IPS DF 4.7 (cell line): ENCODE measurements around the gene NUDT15.
"Not testable (repeated sequence)": the region's sequence is repeated elsewhere in the genome, so short reads cannot be mapped to it uniquely, and the experiment has no call there.

Experiments
- DNase-seq: peaks from one replicate; pipeline ENCODE4 v3.0.0-alpha.2; 2013; ENCODE audit warnings: low spot score; ENCODE audit errors: extremely low read depth

NUDT15 gene

DNA sequence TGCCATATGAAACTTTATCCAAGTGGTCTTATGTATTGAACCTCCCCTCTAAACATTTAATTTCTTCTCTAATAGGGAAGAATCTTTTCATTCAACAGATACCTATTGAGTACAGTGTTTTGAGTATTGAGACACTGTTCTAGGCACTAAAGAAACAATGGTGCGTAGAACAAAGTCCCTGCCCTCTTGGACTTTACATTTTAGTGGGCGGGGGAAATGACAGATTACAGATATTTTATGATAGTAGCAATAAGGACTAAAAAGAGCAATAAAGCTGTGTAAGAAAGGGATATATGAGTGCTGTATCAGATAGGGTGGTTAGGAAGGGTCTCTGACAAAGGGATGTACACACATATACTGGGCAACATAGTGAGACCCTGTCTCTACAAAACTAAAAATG lies 5.4 kb downstream of the NUDT15 start:
- no peak for DNase-seq

- DNase-seq, result no peak
These were observed 6.4 kb downstream of the NUDT15 start for GRCh38 chr13:48043789-48044503.

GRCh38 chr13:48050550-48050949 lies 13.0 kb downstream of the NUDT15 start:
- DNase-seq, result no peak

DNA sequence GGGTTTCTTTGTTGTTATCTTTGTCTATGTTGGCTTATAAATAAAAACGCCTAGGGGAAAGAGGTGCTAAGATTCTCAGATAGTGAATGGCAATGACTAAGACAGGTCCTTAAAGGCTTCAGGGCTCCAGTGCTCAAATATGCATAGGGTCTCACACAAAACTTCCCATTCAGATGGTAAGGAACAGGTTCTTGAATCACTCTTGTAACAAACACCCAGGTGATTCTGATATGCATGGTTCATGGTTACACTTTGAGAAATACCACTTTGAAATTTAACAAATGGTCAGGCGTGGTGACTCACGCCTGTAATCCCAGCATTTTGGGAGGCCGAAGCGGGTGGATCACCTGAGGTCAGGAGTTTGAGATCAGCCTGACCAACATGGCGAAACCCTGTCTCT lies 17.1 kb downstream of the NUDT15 start:
- no peak for DNase-seq

GRCh38 chr13:48055712-48056111 lies 18.2 kb downstream of the NUDT15 start:
- no peak for DNase-seq

DNA sequence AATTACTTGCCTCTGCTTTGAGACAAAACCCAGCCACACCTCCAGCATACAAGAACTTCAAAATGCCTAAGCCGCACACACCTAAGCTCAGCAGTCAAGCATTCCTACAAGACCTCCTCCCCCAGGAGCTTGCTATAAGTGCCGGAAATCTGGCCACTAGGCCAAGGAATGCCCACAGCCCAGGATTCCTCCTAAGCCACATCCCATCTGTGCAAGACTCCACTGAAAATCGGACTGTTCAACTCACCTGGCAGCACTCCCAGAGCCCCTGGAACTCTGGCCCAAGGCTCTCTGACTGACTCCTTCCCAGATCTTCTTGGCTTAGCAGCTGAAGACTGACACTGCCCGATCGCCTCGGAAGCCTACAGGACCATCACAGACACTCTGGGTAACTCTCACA lies 21.0 kb downstream of the NUDT15 start:
- not testable (repeated sequence) for DNase-seq

DNA sequence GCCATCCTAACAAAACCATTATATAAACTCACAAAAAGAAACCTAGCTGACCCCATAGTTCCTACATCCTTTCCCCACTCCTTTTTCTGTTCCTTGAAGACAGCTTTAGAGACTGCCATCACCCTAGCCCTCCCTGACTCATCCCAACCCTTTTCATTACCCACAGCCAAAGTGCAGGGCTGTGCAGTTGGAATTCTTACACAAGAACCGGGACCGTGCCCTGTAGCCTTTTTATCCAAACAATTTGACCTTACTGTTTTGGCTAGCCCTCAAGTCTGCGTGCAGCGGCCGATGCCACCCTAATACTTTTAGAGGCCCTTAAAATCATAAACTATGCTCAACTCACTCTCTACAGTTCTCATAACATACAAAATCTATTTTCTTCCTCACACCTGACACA lies 22.4 kb downstream of the NUDT15 start:
- not testable (repeated sequence) for DNase-seq

DNA sequence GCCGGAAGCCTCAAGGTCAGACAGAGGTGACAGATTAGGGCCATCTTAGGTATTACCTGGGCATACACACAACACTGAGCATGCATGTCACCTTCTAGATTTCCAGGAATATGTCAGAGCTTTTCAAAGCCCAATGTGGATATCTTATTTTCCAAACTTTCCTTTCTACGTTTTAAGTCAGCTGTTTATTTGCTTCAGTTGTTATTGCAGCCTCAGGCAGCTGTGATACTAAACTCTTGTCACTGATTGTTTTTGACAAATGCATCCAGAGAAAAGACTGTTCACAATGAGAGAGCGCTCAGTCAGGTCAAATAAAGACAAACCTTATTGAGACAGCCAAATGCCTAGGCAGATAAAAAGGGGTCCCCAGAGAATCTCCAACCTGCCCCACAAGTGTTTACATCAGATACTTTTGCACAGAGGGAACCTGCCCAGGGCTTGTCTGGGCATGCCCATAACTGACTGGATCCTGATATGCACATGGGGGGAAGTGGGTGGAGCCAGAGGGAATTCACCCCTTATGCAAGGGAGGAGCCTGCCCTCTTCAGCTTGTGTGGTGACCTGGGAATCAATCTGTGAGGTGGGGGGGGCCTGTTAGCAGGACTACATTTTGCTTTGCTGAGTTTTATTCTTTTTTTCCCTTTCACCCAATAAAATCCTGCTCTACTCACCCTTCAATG lies 28.9 kb downstream of the NUDT15 start:
- no peak for DNase-seq

- no peak for DNase-seq
These were observed 30.5 kb downstream of the NUDT15 start for GRCh38 chr13:48068036-48068435.

- DNase-seq, result no peak
These were observed 31.4 kb downstream of the NUDT15 start for GRCh38 chr13:48068952-48069351.

DNA sequence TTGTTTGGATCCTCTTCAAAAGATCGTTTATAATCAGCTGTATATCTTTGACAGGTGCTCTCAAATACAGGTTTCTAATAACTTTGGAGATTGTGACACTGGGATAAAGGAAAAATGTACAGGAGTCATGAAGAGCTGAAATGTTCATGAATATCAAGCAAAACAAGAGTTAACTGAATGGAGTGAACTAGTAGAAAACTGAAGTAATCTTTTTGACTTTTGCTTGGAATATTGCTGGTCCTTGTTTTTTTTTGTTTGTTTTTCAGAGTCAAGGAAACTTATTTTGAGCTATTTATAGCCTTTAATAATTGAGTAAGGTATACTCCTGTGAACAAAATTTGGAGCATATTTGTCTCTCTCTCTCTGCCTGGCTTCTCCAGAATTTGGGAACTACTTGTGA lies 32.0 kb downstream of the NUDT15 start:
- DNase-seq, result no peak

DNA sequence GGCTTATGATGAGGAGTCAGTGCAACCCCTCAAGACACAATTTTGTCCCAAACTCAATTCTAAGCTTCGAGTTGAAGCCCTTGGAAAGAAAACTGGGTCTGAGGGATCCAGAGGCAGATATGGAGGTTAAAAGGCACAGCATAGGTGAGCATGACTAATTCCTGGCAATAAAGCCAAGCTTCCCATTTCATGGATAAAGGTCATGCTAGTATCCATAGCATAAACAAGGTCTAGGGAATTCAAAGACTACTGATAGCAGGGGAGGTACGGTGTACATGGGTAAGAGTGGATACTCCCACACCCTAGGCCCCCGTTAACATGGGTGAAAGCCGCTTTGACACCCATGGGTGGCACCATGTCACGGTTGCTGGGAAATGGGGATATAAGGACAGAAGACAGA lies 33.4 kb downstream of the NUDT15 start:
- no peak for DNase-seq

DNA sequence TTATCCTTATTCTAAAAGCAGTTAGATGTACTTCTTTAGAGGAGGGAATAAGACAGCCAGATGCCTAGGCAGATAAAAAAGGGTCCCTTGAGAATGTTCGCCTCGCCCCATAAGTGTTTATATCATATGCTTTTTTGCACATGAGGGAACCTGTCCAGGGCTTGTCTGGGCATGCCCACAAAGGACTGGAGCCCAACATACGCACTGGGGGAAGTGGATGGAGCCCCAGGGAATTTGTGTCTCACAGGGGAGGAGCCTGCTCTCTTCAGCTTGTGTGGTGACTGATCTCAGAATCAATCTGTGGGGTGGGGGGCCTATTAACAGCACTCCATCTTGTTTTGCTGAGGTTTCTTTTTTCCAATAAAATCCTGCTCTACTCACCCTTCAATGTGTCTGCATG lies 34.8 kb downstream of the NUDT15 start:
- DNase-seq, result no peak

DNA sequence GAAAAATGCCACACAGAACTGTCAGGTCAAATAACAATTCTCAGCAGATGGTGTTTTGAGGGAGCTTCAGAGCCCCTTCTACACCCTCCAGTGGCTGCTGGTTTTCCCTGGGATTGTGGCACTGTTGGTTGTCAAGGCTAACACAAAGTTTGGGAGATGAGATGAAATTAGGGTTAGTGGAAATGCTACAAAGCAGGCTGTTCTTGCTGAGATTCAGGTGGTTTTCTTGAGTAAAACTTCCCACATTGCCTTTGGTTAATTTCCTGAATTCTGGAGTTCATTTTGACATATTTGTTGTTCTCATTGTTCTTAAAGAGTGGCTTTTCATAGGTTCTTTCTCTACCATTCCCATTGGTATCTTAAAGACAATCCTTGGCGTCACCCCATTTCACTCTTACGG lies 35.3 kb downstream of the NUDT15 start:
- no peak for DNase-seq

GRCh38 chr13:48074006-48074405 lies 36.5 kb downstream of the NUDT15 start:
- DNase-seq, result no peak

DNA sequence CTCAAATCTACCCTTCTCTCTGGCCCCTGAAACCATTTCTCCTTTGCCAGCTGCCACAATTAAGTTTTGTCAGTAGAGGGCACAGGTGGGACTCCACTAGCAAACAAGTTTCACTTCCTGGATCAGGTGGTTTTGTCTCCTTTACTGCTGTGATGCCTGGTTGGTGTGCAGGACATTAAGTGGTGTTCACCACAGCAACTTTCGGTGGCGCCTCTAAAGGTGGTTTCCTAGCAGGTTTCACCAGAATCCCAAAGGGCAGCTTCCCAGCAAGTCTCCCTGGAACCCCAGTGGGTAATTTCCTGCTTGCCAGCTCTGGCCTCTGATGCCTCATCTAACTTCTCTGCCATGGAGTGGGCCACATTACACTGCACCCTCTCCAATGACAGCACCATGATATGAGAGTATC lies 40.7 kb downstream of the NUDT15 start:
- no peak for DNase-seq

- no peak for DNase-seq
These were observed 44.2 kb downstream of the NUDT15 start for GRCh38 chr13:48081739-48082138.

GRCh38 chr13:48086272-48086671 lies 48.7 kb downstream of the NUDT15 start:
- no peak for DNase-seq

- DNase-seq, result no peak
These were observed 56.1 kb downstream of the NUDT15 start for GRCh38 chr13:48093588-48093987.

DNA sequence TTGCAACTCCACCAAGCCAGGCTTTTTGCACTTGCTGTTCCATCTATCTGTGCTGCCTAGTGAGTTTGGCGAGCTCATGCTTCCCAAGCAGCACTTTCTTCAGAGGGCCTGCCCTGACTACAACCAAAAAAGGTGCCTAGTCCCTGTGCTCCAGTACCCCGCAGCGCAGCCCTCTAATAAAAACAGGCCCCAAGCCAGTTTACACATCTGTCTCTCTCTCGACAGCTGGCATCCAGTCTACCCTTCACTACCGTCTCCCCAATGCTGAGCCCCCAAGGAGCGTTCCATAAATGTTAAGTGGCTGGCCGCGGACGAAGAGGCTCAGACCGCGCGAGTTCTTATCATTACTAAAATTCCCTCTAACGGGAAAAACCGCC lies 56.9 kb downstream of the NUDT15 start:
- DNase-seq, result no peak

DNA sequence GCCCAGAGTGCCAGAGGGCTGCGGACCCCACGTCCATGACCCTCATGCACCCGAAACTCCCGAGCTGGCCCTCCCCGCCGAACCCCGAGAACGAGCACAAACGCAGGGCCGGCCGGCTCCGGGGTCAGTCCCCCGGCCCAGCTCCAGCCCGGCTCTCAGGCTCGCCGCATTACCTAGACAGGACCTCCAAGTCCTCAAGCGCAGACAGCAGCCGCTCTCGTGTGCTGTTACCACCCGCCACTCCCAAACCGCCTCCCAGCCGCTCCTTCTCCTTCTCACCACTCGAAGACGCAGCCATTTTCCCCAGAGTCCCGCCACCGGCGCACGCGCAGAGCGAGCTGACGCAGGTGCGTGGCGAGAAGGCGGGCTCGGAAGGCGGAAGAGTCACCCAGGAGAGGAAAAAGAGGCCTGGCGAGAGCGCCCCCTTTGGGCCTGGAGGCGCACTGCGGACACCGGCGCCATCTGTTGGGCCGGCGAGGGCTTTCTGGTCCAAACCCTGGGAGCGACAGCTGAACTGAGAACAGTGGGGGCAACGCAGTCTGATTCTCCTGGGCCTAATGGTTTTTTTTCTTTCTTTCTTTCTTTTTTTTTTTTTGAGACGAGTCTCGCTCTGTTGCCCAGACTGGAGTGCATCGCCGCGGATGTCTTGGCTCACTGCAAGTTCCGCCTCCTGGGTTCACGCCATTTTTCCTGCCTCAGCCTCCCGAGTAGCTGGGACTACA lies 57.4 kb downstream of the NUDT15 start, which contains the start of gene MED4:
Gene MED4 (minus strand): TSS at position 324 of the 722 bp plus-strand sequence. CDS start 26 bp downstream, at position 298.
- peak; percentile 71 for DNase-seq

GRCh38 chr13:48096670-48097069 lies 59.1 kb downstream of the NUDT15 start:
- DNase-seq, result no peak
